ENCODE measurements around the gene ZNRF3. TPM values are rescaled to one million over a fixed set of nuclear protein-coding genes. Genes with fewer than 3 reads are reported as not detected.

Gene ZNRF3
- total RNA-seq, 6 experiments from 2014 or later = 5.8 to 9.2 (median 6.9) TPM

DNA sequence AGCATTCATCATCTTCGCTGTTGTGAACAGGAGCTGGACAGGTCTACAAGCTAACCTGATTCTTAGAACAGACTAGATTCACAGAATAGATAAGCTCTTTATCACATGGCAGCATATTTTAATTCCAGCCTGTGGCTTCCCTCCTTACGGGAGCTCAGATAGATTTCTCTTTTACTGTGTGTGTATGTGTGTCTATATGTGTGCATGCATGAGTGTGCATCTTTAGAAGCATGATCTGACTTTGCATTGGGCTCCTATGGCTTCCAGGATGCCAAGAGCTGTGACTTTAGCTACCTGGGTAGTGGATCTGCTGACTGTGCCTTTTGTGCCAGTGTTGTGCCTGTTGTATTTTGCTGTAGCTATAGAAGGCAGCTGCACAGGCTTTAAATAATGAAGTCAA, 44.3 kb downstream of the ZNRF3 start:
- Histone ChIP-seq H3K27me3 (no peaks in the 10 kb centered on the region), H3K4me1 (peaks cover 0 to 61% (median 9%) of the 10 kb centered on the region in 4 donors), H3K4me3 (no peak overlapping the region), H3K27ac (no peak overlapping the region), H3K36me3 (no peaks in the 10 kb centered on the region), H3K9me3 (no peaks in the 10 kb centered on the region)
- intact Hi-C loops (cut with DNase I) = no loop called here
- ATAC-seq (no peak), DNase-seq (no peak)
- TF ChIP-seq, protein P1, sequence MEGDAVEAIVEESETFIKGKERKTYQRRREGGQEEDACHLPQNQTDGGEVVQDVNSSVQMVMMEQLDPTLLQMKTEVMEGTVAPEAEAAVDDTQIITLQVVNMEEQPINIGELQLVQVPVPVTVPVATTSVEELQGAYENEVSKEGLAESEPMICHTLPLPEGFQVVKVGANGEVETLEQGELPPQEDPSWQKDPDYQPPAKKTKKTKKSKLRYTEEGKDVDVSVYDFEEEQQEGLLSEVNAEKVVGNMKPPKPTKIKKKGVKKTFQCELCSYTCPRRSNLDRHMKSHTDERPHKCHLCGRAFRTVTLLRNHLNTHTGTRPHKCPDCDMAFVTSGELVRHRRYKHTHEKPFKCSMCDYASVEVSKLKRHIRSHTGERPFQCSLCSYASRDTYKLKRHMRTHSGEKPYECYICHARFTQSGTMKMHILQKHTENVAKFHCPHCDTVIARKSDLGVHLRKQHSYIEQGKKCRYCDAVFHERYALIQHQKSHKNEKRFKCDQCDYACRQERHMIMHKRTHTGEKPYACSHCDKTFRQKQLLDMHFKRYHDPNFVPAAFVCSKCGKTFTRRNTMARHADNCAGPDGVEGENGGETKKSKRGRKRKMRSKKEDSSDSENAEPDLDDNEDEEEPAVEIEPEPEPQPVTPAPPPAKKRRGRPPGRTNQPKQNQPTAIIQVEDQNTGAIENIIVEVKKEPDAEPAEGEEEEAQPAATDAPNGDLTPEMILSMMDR (IDR thresholded peaks at IDR 0.05) = no peak
- TF ChIP-seq POLR2A (IDR thresholded peaks at IDR 0.05) = no peak
- 100% methylated on average over 1 of the region's 2 CpGs for WGBS (ENCODE audit: insufficient coverage, low coverage, low lambda C conversion rate, missing lambda C conversion rate)

DNA sequence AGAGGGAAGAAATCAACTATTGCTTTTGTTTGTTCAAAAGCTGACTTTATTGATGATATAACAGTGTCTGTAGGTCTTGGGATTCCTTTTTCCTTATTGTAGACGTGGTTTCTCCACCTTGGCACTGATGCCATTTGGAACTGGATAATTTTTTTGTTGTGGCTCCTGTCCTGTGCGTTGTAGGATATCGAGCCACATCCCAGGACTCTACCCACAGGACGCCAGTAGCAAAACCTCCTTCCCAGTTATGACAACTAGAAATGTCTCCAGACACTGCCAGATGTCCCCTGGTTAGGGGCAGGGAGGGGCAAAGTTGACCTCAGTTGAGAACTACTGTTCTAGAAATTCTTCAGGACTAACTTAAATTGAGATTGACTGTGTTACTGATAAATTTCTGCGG, 45.8 kb downstream of the ZNRF3 start:
- TF ChIP-seq, protein P1 (IDR thresholded peaks at IDR 0.05) = no peak
- TF ChIP-seq POLR2A (IDR thresholded peaks at IDR 0.05) = no peak
- H3K27me3 ChIP-seq = no peaks in the 10 kb centered on the region
- no peaks in the 10 kb centered on the region for H3K36me3 ChIP-seq
- ATAC-seq (no peak), DNase-seq (no peak)
- no peak overlapping the region for H3K4me3 ChIP-seq
- H3K9me3 ChIP-seq = no peaks in the 10 kb centered on the region
- no peak overlapping the region for H3K27ac ChIP-seq
- intact Hi-C loops (cut with DNase I) = no loop called here
- 91% methylated on average over 5 of the region's 5 CpGs for WGBS (ENCODE audit: insufficient coverage, low coverage, low lambda C conversion rate, missing lambda C conversion rate)
- peaks cover 0 to 61% (median 11%) of the 10 kb centered on the region in 4 donors for H3K4me1 ChIP-seq

DNA sequence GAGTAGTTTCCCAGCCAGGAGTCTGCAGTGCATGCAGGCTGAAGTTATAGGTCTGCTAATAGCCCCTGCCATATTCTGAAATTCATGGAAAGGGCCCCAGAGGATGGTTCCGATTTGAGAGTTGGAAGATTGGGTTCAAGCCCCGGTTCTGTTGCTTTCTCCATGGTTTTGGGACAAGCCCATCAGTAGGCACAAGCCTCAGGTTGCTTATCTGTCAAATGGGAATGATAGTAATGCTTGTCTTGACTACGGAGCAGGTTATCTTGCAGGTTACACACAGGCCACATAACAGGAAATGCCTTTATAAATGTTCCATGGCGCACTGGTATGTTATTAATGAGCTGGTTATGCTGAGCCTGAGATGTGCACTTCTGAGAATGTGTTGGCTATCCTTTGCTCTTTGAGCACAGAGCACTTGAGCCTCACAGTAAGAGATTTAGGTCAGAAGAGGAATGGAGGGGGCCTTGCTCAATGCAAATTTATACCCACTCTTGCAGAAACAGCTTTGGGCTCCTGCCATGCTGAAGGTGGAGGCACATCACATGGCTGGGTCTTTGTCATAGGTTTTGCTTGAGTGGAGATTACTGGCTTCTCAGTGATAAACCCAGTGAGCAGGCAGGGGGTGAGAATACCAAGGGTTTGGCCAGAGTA, 47.1 kb downstream of the ZNRF3 start:
- ATAC-seq = no peak

DNA sequence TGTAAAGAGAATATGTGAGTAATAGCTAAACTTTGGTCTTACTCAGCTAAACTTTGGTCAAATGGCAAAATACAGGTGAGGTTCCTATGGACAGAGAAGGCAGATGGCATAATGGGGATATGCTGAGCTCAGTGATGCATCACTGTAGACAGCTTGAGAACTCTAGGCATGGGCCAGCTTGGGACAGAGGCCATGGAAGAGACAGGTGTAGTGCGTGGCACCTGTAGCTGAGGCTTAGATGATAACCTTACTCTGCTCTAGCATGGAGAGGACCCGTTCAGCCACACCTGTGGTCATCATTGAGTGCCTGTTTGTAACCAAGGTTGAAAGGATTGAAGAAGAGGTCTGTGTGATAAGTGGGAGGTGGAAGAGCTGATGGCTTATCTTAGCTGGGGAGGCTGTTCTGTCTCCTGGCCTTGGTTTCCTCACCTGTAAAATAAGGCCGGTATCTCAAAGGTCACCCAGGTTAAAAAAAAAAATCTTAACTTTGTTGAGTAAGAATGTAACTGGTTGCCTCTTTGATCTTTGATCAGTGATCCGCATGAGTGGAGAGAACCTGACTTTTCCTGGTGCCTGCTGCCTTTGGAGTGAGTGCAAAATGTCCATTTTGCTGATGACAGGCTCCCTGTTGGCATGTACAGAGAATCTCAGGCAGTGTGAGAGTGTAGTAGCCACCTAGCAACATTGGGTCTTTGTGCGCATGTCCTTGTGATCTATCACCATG, 48.6 kb downstream of the ZNRF3 start:
- peak overlapping the region in 1 of 3 donors; percentile 75 for H3K27ac ChIP-seq
- TF ChIP-seq, protein P1 (IDR thresholded peaks at IDR 0.05) = no peak
- no peak for TF ChIP-seq POLR2A (IDR thresholded peaks at IDR 0.05)
- no peak for DNase-seq
- peaks cover 0 to 63% (median 13%) of the 10 kb centered on the region in 4 donors for H3K4me1 ChIP-seq
- intact Hi-C loops (cut with DNase I) = no loop called here
- 50% methylated on average over 4 of the region's 5 CpGs for WGBS (ENCODE audit: insufficient coverage, low coverage, low lambda C conversion rate, missing lambda C conversion rate)
- no peaks in the 10 kb centered on the region for H3K36me3 ChIP-seq
- peak; percentile 41 to 70 (median 64) for ATAC-seq
- no peaks in the 10 kb centered on the region for H3K9me3 ChIP-seq
- H3K27me3 ChIP-seq = no peaks in the 10 kb centered on the region
- H3K4me3 ChIP-seq = no peak overlapping the region

More for the DNA sequence above, 47.1 kb downstream of the ZNRF3 start:
- TF ChIP-seq, protein P1 (IDR thresholded peaks at IDR 0.05) = no peak
- no peak for TF ChIP-seq POLR2A (IDR thresholded peaks at IDR 0.05)
- no peak for DNase-seq
- Histone ChIP-seq H3K4me1 (peaks cover 0 to 66% (median 13%) of the 10 kb centered on the region in 4 donors), H3K27ac (no peak overlapping the region), H3K36me3 (no peaks in the 10 kb centered on the region), H3K4me3 (no peak overlapping the region), H3K9me3 (no peaks in the 10 kb centered on the region), H3K27me3 (no peaks in the 10 kb centered on the region)
- intact Hi-C loops (cut with DNase I) = no loop called here
- WGBS (ENCODE audit: insufficient coverage, low coverage, low lambda C conversion rate, missing lambda C conversion rate) = 68% methylated on average over 3 of the region's 4 CpGs
